Ovary (tissue), 3 donors: ENCODE measurements around the gene TGFBI.

Experiments used
- POLR2A ChIP-seq: fragments of 450-650 bp; IDR thresholded peaks from one replicate; pipeline ENCODE4 v1.6.1; 2017; ENCODE audit warnings: antibody characterized with exemption, mild to moderate bottlenecking, moderate library complexity
- TF ChIP-seq, protein P1 (sequence below), 3 donors: fragments of 450-650 bp in 2 of 3; fragments of 200-600 bp in 1 of 3; IDR thresholded peaks; one replicate each; pipeline versions ENCODE4 v1.5.1 to v1.8.0; 2016 to 2022; ENCODE audit warnings: antibody characterized with exemption in 3 of 3, mild to moderate bottlenecking in 1 of 3
- donor health status: DM: no; HTN: no; CAD: no.

DNA sequence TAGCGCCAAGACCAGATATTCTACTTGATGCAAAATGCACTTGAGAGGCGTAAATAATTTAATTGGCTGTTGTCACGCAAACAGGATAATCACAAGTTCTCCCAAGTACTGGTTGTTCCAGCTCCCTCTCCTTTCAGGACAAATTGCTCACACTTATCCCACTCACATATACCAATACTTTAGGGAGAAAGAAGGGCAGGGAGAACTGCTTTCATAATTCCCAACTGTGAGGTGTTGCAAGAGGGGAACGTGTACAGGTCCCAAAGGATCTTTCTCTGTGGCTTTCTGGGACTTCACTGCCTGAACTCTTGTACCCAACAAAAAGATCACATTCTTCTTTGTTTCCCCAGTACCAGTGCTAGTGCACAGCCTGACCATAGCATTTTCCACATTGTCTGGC, 21.5 kb upstream of the TGFBI start:
- TF ChIP-seq, protein P1, sequence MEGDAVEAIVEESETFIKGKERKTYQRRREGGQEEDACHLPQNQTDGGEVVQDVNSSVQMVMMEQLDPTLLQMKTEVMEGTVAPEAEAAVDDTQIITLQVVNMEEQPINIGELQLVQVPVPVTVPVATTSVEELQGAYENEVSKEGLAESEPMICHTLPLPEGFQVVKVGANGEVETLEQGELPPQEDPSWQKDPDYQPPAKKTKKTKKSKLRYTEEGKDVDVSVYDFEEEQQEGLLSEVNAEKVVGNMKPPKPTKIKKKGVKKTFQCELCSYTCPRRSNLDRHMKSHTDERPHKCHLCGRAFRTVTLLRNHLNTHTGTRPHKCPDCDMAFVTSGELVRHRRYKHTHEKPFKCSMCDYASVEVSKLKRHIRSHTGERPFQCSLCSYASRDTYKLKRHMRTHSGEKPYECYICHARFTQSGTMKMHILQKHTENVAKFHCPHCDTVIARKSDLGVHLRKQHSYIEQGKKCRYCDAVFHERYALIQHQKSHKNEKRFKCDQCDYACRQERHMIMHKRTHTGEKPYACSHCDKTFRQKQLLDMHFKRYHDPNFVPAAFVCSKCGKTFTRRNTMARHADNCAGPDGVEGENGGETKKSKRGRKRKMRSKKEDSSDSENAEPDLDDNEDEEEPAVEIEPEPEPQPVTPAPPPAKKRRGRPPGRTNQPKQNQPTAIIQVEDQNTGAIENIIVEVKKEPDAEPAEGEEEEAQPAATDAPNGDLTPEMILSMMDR (IDR thresholded peaks at IDR 0.05), result no peak
- no peak for TF ChIP-seq POLR2A
